GM18870 (cell line): ENCODE data around the gene ANO9.

Experiments
- ATAC-seq: cut with Tn5 transposase; IDR thresholded peaks from one replicate; pipeline ENCODE4 v1.9.1; 2021; ENCODE audit warnings: moderate library complexity; ENCODE audit not compliant: unreplicated experiment

Gene ANO9

DNA sequence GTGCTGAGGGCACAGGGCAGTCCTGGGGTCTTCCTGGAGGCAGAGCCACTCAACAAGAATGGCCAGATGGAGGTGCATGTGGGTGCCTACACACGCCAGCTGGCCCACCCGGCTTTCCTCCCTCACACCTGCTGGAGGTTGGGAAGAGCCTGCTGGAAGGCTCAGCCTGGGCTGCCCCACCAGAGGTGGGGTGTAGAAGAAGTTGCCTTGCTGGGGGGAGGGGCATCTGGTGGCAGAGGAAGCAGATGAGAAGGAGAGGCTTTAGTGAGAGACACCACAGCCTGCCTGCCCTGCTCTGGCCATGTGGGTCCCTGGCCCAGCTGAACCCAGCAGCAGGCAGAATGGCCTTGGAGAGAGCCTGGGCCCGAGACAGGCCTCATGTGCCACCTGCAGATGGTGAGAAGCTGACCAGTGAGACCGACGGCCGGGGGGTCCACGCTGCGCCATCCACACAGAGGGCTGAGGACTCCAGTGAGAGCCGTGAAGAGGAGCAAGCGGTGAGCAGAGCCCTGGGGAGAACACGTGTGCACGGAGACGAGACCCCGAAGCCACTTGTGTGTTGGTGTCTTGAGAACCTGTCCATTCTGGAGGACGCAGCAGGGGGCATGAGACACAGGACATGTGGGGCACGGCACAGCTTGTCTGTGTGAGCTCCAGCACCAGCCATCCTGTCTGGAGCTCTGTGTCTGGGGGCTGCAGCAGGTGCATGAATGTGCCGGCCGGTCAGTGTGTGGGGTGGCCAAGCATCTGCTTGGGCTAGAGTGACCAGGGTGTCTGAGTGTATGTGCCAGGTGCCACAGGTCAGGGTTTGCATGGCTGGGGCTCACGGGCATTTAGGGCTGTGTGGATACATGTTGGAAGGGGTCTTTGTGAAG is 69.9 kb downstream of the ANO9 start:
- no peak for ATAC-seq

DNA sequence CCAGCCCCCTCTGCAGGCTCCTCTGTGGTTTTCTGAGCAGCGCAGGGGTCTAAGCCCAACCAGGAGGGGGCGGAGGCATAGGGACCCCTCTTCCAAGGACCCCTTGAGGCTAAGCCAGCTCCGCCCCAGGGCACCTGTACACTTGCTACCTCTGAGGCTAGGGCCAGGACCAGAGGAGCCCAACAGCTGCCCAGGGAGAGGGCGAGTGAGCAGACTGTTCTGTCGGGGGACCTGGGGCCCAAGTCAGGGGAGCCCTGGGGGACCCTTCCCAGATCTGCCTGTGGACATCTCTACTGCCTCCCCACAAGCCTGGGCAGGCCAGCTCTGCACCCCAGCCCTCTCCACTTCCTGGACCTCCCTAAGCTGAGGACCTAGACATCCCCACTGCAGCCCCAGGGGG is 70.8 kb downstream of the ANO9 start:
- ATAC-seq = no peak

DNA sequence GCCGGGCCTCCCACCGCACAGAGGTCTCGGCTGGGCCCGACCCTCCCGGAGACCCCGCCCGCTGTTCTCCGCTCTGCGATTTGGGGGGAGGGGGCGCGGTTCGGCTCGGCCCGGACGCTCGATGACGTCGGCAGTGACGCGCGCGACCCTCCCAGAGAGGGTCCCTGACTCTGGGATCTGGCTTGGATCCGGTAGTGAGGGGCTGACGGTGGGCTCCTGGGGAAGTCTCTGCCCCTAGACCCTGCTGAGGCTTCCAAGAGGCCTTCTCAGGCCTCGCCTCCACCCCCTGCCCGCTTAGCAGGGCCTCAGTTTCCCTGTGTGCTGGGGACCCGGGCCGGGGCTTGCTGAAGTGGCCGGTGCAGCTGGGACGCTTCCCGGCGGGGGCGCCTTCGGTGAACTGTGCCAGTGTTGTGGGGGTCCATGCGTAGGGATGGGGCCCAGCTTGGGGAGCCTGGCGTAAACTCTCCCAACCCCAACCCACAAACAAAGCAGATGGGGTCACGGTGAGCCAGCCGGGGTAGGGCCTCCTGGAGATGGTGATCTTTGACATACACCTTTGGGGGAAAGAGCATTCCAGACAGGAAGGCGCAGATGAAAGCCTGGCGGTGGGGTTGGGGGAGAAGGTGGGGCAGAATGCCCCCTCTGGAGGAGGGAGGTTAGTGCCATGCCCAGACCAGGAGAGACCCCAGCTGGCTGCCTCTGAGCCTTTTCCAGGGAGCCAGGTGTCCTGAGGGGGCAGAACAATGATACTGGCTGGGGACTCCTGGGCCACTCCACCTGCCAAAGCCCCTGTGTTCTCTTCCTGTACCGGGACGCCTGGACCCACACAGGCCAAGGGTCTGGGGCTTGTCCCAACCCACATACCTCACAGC is 71.5 kb downstream of the ANO9 start:
- ATAC-seq = no peak

DNA sequence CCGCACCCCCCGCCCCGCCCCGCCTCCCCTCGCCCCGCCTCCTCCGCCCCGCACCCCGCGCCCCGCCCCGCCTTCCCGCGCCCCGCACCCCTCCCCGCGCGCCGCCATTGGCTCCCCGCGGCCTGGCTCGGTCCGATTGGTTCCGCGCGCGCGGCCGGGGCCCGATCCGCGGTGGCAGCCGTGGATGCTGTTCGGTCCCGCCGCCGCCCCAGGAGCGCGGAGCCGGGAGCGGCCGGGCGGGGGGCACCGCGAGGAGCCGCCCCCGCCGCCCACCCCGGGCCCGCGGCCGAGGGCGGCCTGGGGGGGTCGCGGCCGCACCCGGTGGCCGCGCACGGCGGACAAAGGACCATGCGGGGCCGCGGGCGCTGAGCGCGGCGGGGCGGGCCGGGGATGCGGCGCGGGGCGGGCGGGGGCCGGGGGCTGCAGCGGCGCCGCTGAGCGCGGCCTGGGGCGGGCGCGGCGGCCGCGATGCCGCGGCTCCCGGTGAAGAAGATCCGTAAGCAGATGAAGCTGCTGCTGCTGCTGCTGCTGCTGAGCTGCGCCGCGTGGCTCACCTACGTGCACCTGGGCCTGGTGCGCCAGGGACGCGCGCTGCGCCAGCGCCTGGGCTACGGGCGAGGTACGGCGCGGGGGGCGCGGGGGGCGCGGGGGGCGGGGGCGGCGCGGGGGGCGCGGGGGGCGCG is 72.3 kb downstream of the ANO9 start, which contains the start of gene B4GALNT4:
Gene B4GALNT4, plus strand, starts transcription at position 164 of the 683 bp plus-strand sequence. Its CDS starts 305 bp downstream, at position 469.
- no peak for ATAC-seq

DNA sequence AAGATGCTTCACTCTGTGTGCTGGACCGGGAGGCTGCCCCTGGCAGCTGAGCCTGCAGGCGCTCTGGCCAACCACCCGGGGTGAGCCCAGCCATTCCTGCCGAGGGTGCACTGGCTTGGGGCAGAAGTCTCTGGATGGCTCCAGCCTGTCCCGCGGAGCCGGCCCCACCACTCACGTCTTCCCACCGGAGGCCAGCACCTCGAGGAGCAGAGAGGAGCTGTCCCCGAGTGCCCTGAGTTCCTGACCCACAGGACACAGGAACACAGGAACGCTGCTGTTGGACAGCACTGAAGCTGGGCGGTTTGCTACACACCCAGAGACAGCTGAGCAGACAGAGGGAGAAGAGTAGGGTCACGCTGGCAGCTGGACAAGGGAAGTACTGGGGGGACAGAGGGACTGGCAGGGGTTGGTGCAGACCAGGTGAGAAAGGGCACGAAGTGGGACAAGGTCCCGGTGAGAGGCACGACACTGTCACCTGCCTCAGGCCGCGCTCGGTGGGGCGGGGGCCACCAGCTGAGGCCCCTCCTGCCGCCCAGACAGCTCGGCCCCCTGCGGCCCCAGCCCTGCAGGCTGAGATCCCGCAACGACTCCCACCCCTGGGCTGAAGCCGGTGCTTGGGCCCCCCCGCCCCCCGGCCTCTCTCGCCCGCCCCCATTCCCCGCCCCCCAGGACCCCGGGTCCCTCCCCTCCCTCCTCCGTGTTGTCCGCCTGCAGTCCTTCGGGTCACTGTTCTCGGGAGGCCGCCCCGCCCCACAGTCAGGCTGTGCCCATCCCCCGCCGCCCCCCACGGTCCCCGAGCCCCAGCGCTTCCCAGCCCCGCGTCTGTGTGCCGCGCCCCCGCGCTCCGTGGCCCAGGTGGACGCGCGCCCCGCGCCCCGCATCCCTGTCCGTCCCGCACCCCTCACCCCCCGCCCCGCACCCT is 73.1 kb downstream of the ANO9 start:
- ATAC-seq = no peak

DNA sequence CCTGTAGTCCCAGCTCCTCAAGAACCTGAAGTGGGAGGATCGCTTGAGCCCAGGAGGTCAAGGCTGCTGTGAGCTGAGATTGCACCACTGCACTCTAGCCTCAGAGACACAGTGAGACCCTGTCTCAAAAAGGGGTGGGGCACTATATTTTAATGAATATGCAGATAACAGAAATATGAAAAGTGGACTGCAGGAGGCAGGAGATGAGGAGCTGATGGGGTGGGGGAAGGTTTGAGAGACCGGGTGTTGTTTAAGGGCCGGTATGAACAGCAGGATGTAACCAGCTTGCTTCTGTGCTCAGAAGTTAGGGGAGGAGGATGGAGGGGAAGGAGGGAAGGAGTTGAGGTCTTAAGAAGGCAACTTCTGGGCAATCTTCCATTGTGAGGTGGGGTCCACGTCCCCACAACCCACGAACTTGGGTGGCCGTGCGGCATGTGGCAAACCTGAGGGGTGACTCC is 73.8 kb downstream of the ANO9 start:
- ATAC-seq = no peak
